Prostate gland (tissue), 2 donors: ENCODE results near the gene LRRC30.

Experiments
- POLR2AphosphoS5 ChIP-seq: sonication (generic); formaldehyde crosslinking; IDR thresholded peaks from one replicate; pipeline ENCODE4 v1.6.1; 2017; ENCODE audit warnings: antibody characterized with exemption
- TF ChIP-seq, protein P1 (sequence below), 4 experiments: fragments of 200-600 bp in 2 of 4; fragments of 450-650 bp in 2 of 4; sonication (generic) in 2 of 4; IDR thresholded peaks; 1 replicate in 3 of 4; 2 replicates in 1 of 4; pipeline ENCODE4 v1.5.1; 2016 to 2019; ENCODE audit warnings: antibody characterized with exemption in 4 of 4, mild to moderate bottlenecking in 2 of 4, moderate library complexity in 2 of 4

GRCh38 chr18:7237673-7238272 is 6.9 kb downstream of the LRRC30 start:
- TF ChIP-seq, protein P1, sequence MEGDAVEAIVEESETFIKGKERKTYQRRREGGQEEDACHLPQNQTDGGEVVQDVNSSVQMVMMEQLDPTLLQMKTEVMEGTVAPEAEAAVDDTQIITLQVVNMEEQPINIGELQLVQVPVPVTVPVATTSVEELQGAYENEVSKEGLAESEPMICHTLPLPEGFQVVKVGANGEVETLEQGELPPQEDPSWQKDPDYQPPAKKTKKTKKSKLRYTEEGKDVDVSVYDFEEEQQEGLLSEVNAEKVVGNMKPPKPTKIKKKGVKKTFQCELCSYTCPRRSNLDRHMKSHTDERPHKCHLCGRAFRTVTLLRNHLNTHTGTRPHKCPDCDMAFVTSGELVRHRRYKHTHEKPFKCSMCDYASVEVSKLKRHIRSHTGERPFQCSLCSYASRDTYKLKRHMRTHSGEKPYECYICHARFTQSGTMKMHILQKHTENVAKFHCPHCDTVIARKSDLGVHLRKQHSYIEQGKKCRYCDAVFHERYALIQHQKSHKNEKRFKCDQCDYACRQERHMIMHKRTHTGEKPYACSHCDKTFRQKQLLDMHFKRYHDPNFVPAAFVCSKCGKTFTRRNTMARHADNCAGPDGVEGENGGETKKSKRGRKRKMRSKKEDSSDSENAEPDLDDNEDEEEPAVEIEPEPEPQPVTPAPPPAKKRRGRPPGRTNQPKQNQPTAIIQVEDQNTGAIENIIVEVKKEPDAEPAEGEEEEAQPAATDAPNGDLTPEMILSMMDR (IDR thresholded peaks at IDR 0.05): no peak
- TF ChIP-seq POLR2AphosphoS5: no peak
